ENCODE results near the gene SYT1. TPM values are rescaled to one million over a fixed set of nuclear protein-coding genes. Genes with fewer than 3 reads are reported as not detected.

The SYT1 gene
- total and polyA plus RNA-seq, 2 of the 8 experiments (the other 6 are each of a cell fraction or from before 2014, with no cell fraction given), result 11.0 to 34.6 TPM

- no peak overlapping the region for H3K27ac ChIP-seq (ENCODE audit: low read depth, low read length)
- no peak overlapping the region for H2BK20ac ChIP-seq (ENCODE audit: low read length)
- H2BK12ac ChIP-seq (ENCODE audit: low read depth, low read length), result no peak overlapping the region
- H2AFZ ChIP-seq (ENCODE audit: low read length), result no peak overlapping the region
- H3K9me3 ChIP-seq (ENCODE audit: insufficient read depth in 2 of 2, low read depth in 1 of 2, low read length in 1 of 2), result no peaks in the 10 kb centered on the region
- no peak overlapping the region for H3K14ac ChIP-seq (ENCODE audit: insufficient read length)
- H3K56ac ChIP-seq (replicated peaks; ENCODE audit: insufficient read length, low read depth, low read length), result no peak overlapping the region
- H2BK5ac ChIP-seq (ENCODE audit: low read depth, low read length), result no peak overlapping the region
- no peak overlapping the region for H2BK120ac ChIP-seq (replicated peaks; ENCODE audit: low read depth, low read length)
- H3K23ac ChIP-seq (ENCODE audit: insufficient read length), result no peak overlapping the region
- ChIA-PET CTCF (ENCODE audit: partially characterized antibody) (interaction anchor here (1.7 kb wide), 1 partner anchor 133 kb away, joined by 4 read pairs; no protein-coding TSS in a partner anchor), POLR2A (ENCODE audit: partially characterized antibody) (no interaction called here)
- no peak overlapping the region for H2BK15ac ChIP-seq (ENCODE audit: low read length)
- DNase-seq (ENCODE audit: low read depth in 1 of 2, low spot score in 2 of 2), result no peak
- H3K4ac ChIP-seq (replicated peaks; ENCODE audit: insufficient read length, low read depth, low read length), result no peak overlapping the region
- no peak overlapping the region for H3K18ac ChIP-seq (ENCODE audit: extremely low read depth, low read length)
- peaks cover 0 to 8% (median 8%) of the 10 kb centered on the region in 4 experiments; a peak in 4 of 7 replicates for H3K4me1 ChIP-seq (replicated peaks in 1 of 4; ENCODE audit: control insufficient read depth in 3 of 4, insufficient read depth in 4 of 4, low read length in 3 of 4)
- H4K20me1 ChIP-seq (replicated peaks in 1 of 2; ENCODE audit: control insufficient read depth in 1 of 2, insufficient read depth in 2 of 2, low read length in 2 of 2), result no peaks in the 10 kb centered on the region
- FAIRE-seq, result no peak
- H3K79me2 ChIP-seq (ENCODE audit: control insufficient read depth in 1 of 2, insufficient read depth in 2 of 2, low read length in 2 of 2), result no peaks in the 10 kb centered on the region
- H3K4me3 ChIP-seq (ENCODE audit: extremely low read depth in 1 of 4, insufficient read depth in 2 of 4, low read depth in 3 of 4, low read length in 4 of 4), result no peak overlapping the region
- no peak overlapping the region for H4K8ac ChIP-seq (ENCODE audit: extremely low read depth, insufficient read depth, low read length)
- no peaks in the 10 kb centered on the region for H3K23me2 ChIP-seq (ENCODE audit: low read depth, low read length)
- no peaks in the 10 kb centered on the region for H3K36me3 ChIP-seq (ENCODE audit: control insufficient read depth in 2 of 4, insufficient read depth in 4 of 4, low read length in 3 of 4)
- H3K27me3 ChIP-seq (replicated peaks in 1 of 4; ENCODE audit: control insufficient read depth in 3 of 4, extremely low read depth in 1 of 4, insufficient read depth in 3 of 4, low read length in 3 of 4), result no peaks in the 10 kb centered on the region
- no peak overlapping the region for H3K9ac ChIP-seq (replicated peaks in 1 of 4; ENCODE audit: extremely low read depth in 1 of 4, low read depth in 3 of 4, low read length in 3 of 4)
- H3K4me2 ChIP-seq (ENCODE audit: insufficient read depth in 1 of 2, low read depth in 2 of 2, low read length in 2 of 2), result no peak overlapping the region
- H4K91ac ChIP-seq (replicated peaks; ENCODE audit: insufficient read length, low read length), result no peak overlapping the region
- H4K5ac ChIP-seq (ENCODE audit: insufficient read length, low read depth, low read length), result no peak overlapping the region
- H3K79me1 ChIP-seq (ENCODE audit: low read depth, low read length), result no peaks in the 10 kb centered on the region
- no peak overlapping the region for H2AK5ac ChIP-seq (ENCODE audit: low read depth, low read length)
- TF ChIP-seq TBP (IDR thresholded peaks at IDR 0.05; ENCODE audit: low read depth, low read length) (no peak), NRF1 (IDR thresholded peaks at IDR 0.05; ENCODE audit: low read depth, low read length) (no peak), HDAC2 (IDR thresholded peaks at IDR 0.05; ENCODE audit: borderline replicate concordance in 1 of 2, low read depth in 2 of 2, low read length in 2 of 2) (no peak), BRCA1 (IDR thresholded peaks at IDR 0.05; ENCODE audit: low read depth, low read length) (no peak), FOSL1 (IDR thresholded peaks at IDR 0.05; ENCODE audit: insufficient read depth, low read depth, low read length) (no peak), MAFK (IDR thresholded peaks at IDR 0.05; ENCODE audit: low read depth, low read length) (no peak), JUN (IDR thresholded peaks at IDR 0.05; ENCODE audit: low read depth, low read length) (no peak), SP2 (IDR thresholded peaks at IDR 0.05; ENCODE audit: low read length) (no peak), GTF2F1 (IDR thresholded peaks at IDR 0.05; ENCODE audit: borderline replicate concordance, low read depth, low read length) (no peak), POLR2AphosphoS5 (IDR thresholded peaks at IDR 0.05; ENCODE audit: low read depth, low read length) (no peak), KDM5A (IDR thresholded peaks at IDR 0.05; ENCODE audit: low read length) (no peak), BACH1 (IDR thresholded peaks at IDR 0.05; ENCODE audit: low read length) (no peak), E2F6 (IDR thresholded peaks at IDR 0.05) (no peak), SP1 (IDR thresholded peaks at IDR 0.05; ENCODE audit: low read depth, low read length) (no peak), GABPA (IDR thresholded peaks at IDR 0.05; ENCODE audit: borderline replicate concordance, insufficient read depth, low read length) (no peak), JUND (IDR thresholded peaks at IDR 0.05; ENCODE audit: low read length) (no peak)
These were observed 549.2 kb downstream of the SYT1 start for GRCh38 chr12:79413796-79414195.

Data from H1 (cell line).